HepG2 (cell line): ENCODE measurements around the gene SYNJ2. TPM values are rescaled to one million over a fixed set of nuclear protein-coding genes. Genes with fewer than 3 reads are reported as not detected.

Source experiments
- EED ChIP-seq: sonication (generic); formaldehyde crosslinking; IDR thresholded peaks from 2 replicates; pipeline ENCODE4 v1.5.0; 2020; ENCODE audit warnings: mild to moderate bottlenecking, missing genetic modification reagents
- FOSL2 ChIP-seq: sonication (generic); formaldehyde crosslinking; IDR thresholded peaks from 2 replicates; pipeline ENCODE4 v1.4.0; 2020; ENCODE audit warnings: missing genetic modification reagents
- FOXC1 ChIP-seq: sonication (generic); formaldehyde crosslinking; IDR thresholded peaks from 2 replicates; pipeline ENCODE4 v1.8.0; 2022; ENCODE audit warnings: mild to moderate bottlenecking, missing genetic modification reagents, borderline replicate concordance
- LBX2 ChIP-seq: sonication (generic); formaldehyde crosslinking; IDR thresholded peaks from 2 replicates; pipeline ENCODE4 v1.5.0; 2020; ENCODE audit warnings: missing genetic modification reagents, mild to moderate bottlenecking, borderline replicate concordance
- RARA ChIP-seq: IDR thresholded peaks from 2 replicates; pipeline ENCODE4 v1.6.1; 2016; ENCODE audit warnings: missing genetic modification reagents, missing compliant biosample characterization
- TFE3 ChIP-seq: IDR thresholded peaks from 2 replicates; pipeline ENCODE4 v1.6.1; 2016
- TRIM24 ChIP-seq: sonication (generic); formaldehyde crosslinking; IDR thresholded peaks from 2 replicates; pipeline ENCODE4 v1.8.0; 2022; ENCODE audit warnings: mild to moderate bottlenecking, missing genetic modification reagents
- ZBTB40 ChIP-seq, 2 experiments: fragments of 450-650 bp in 1 of 2; sonication (generic) in 1 of 2; formaldehyde crosslinking in 1 of 2; IDR thresholded peaks; 2 replicates each; pipeline versions ENCODE4 v1.6.1 to v1.8.0; 2016 to 2022; ENCODE audit warnings: antibody characterized with exemption in 1 of 2, mild to moderate bottlenecking in 1 of 2, missing genetic modification reagents in 1 of 2
- ZFYVE20 ChIP-seq: sonication (generic); formaldehyde crosslinking; IDR thresholded peaks from 2 replicates; pipeline ENCODE4 v1.8.0; 2023; ENCODE audit warnings: low read depth, mild to moderate bottlenecking, moderate library complexity, missing genetic modification reagents, borderline replicate concordance
- ZKSCAN5 ChIP-seq: sonication (generic); formaldehyde crosslinking; IDR thresholded peaks from 2 replicates; pipeline ENCODE4 v1.5.1; 2020; ENCODE audit warnings: mild to moderate bottlenecking, missing genetic modification reagents
- ZNF180 ChIP-seq: sonication (generic); formaldehyde crosslinking; IDR thresholded peaks from 2 replicates; pipeline ENCODE4 v1.4.0; 2020; ENCODE audit warnings: low read depth, missing genetic modification reagents, borderline replicate concordance
- ZNF572 ChIP-seq: sonication (generic); formaldehyde crosslinking; IDR thresholded peaks from 2 replicates; pipeline ENCODE4 v1.5.1; 2020; ENCODE audit warnings: mild to moderate bottlenecking, missing genetic modification reagents
- ZNF589 ChIP-seq: sonication (generic); formaldehyde crosslinking; conservative IDR thresholded peaks from 2 replicates; pipeline ENCODE4 v1.8.0; 2022; ENCODE audit warnings: mild to moderate bottlenecking, moderate library complexity, missing genetic modification reagents
- ZNF792 ChIP-seq: IDR thresholded peaks from 2 replicates; pipeline ENCODE4 v1.6.1; 2016
- ZXDC ChIP-seq: sonication (generic); formaldehyde crosslinking; IDR thresholded peaks from 2 replicates; pipeline ENCODE4 v1.5.0; 2020; ENCODE audit warnings: mild to moderate bottlenecking, missing genetic modification reagents
- polyA plus RNA-seq, 8 experiments: library from polyadenylated mRNA; depleted of rRNA in 3 of 8; stranded (reverse) in 7 of 8; unstranded in 1 of 8; fragments of >200 nt; fragmentation: Illumina TruSeq in 4 of 8; extraction: Trizol in 4 of 8; gene quantifications; 2 replicates each; pipeline versions ENCODE4 v1.2.1 to v1.2.3, GENCODE V29; 2011 to 2016; ENCODE audit warnings: low read depth in 4 of 8, missing spikeins in 1 of 8, mixed read lengths in 1 of 8; ENCODE audit not compliant: insufficient read depth in 1 of 8
- total RNA-seq, 5 experiments: library from RNA; depleted of rRNA; stranded (reverse); fragments of >200 nt; fragmentation: Illumina TruSeq; extraction: Trizol; gene quantifications; 2 replicates each; pipeline ENCODE4 v1.2.3, GENCODE V29; 2016; ENCODE audit warnings: low read depth in 1 of 5

SYNJ2 gene
- total and polyA plus RNA-seq, 2 of the 13 experiments (the other 11 are each of a cell fraction or from before 2014, with no cell fraction given): 39.1 to 57.6 TPM

GRCh38 chr6:158026054-158026900 lies 44.6 kb downstream of the SYNJ2 start (continued):
- TF ChIP-seq ZKSCAN5 (CRISPR knock-in tag) (no peak), TFE3 (CRISPR knock-in tag) (peak; percentile 71), LBX2 (no peak), RARA (CRISPR knock-in tag) (0 out of 2 replicates have a peak, but pooled peaks have one; percentile 34), ZNF180 (no peak), FOXC1 (CRISPR knock-in tag) (0 out of 2 replicates have a peak, but pooled peaks have one; percentile 29), FOSL2 (CRISPR knock-in tag) (peak; percentile 73), EED (CRISPR knock-in tag) (peak; percentile 45; the same call in 1 of the 2 replicates), ZNF572 (CRISPR knock-in tag) (no peak), ZFYVE20 (no peak), ZBTB40 (IDR thresholded peaks at IDR 0.05) (no peak), ZBTB40 (CRISPR knock-in tag; IDR thresholded peaks at IDR 0.05) (peak; percentile 23), ZXDC (CRISPR knock-in tag) (no peak), ZNF792 (CRISPR knock-in tag) (peak; percentile 95), ZNF589 (CRISPR knock-in tag) (no peak), TRIM24 (no peak)
